Measurements from ENCODE around the gene EIF1AD. TPM values are rescaled to one million over a fixed set of nuclear protein-coding genes. Genes with fewer than 3 reads are reported as not detected.

EIF1AD gene
- total RNA-seq, 3 donors from 2014 or later (not counting 1 experiment from before 2014, with no cell fraction given): 49.9 to 74.2 (median 62.8) TPM

- H3K36me3 Mint-ChIP-seq: no peaks in the 10 kb centered on the region
- Histone ChIP-seq H3K27ac (ENCODE audit: low read length) (no peak overlapping the region), H3K4me1 (ENCODE audit: control insufficient read depth, insufficient read depth, low read length) (peaks cover 28% of the 10 kb centered on the region), H3K9me3 (ENCODE audit: control insufficient read depth, insufficient read depth, low read length) (no peaks in the 10 kb centered on the region), H3K36me3 (ENCODE audit: control insufficient read depth, insufficient read depth, low read length) (peaks cover 60% of the 10 kb centered on the region), H3K27me3 (ENCODE audit: control insufficient read depth, insufficient read depth, low read length) (no peaks in the 10 kb centered on the region), H3K4me3 (ENCODE audit: low read length) (no peak overlapping the region)
- ATAC-seq: no peak
- 98% methylated on average over 10 of the region's 10 CpGs for WGBS (ENCODE audit: insufficient coverage)
- no peaks in the 10 kb centered on the region for H3K9me3 Mint-ChIP-seq
- H3K4me3 Mint-ChIP-seq: no peak overlapping the region
- TF ChIP-seq CTCF (IDR thresholded peaks at IDR 0.05): no peak
- no peak for DNase-seq
- intact Hi-C loops (cut with micrococcal nuclease): loop anchor here (5.0 kb wide), 1 partner anchor 73 kb away; the partner anchor contains the start of gene CCDC85B
- H3K27ac Mint-ChIP-seq: no peak overlapping the region
- H3K4me1 Mint-ChIP-seq: peaks cover 24 to 52% of the 10 kb centered on the region in 2 donors
- no peaks in the 10 kb centered on the region for H3K27me3 Mint-ChIP-seq (ENCODE audit: low read depth in 2 of 2)
Observed at GRCh38 chr11:65964906-65965305, 37.1 kb downstream of the EIF1AD start.

DNA sequence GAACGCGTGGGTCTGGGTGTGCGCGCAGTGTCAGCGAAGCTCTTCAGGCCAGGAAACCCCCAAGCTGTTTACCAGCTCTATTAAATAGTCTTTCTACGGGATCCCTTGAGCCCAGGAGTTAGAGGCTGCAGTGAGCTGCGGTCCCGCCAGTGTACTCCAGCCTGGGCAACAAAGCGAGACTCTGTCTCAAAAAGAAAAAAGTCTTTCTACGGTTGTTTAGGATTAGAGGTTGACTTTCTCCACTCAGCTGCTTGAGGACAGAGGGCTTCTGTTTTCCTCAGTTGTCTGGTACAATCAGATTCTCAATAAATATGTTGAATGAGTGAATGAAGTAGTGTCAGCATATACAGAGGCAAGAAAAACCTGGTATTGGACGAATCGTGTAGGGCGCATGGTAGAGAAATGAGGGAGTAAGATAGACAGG, 39.8 kb downstream of the EIF1AD start:
- Histone ChIP-seq H3K27ac (ENCODE audit: low read length) (peak overlapping the region; percentile 59), H3K27me3 (ENCODE audit: control insufficient read depth, insufficient read depth, low read length) (no peaks in the 10 kb centered on the region), H3K4me3 (ENCODE audit: low read length) (peak overlapping the region; percentile 75), H3K36me3 (ENCODE audit: control insufficient read depth, insufficient read depth, low read length) (peaks cover 35% of the 10 kb centered on the region), H3K4me1 (ENCODE audit: control insufficient read depth, insufficient read depth, low read length) (peaks cover 33% of the 10 kb centered on the region), H3K9me3 (ENCODE audit: control insufficient read depth, insufficient read depth, low read length) (no peaks in the 10 kb centered on the region)
- no peak for ATAC-seq
- peak in 1 of 2 donors; percentile 78 for DNase-seq
- H3K4me3 Mint-ChIP-seq: peak overlapping the region; percentile 99
- no peaks in the 10 kb centered on the region for H3K36me3 Mint-ChIP-seq
- TF ChIP-seq CTCF (IDR thresholded peaks at IDR 0.05): no peak
- 6% methylated on average over 13 of the region's 13 CpGs for WGBS (ENCODE audit: insufficient coverage)
- peak overlapping the region; percentile 96 to 98 for H3K27ac Mint-ChIP-seq
- peaks cover 24 to 40% of the 10 kb centered on the region in 2 donors for H3K4me1 Mint-ChIP-seq
- H3K9me3 Mint-ChIP-seq: no peaks in the 10 kb centered on the region
- intact Hi-C loops (cut with micrococcal nuclease): loop anchor here (5.0 kb wide), 1 partner anchor 70 kb away; the partner anchor contains the start of gene CCDC85B
- no peaks in the 10 kb centered on the region for H3K27me3 Mint-ChIP-seq (ENCODE audit: low read depth in 2 of 2)

GRCh38 chr11:65961267-65962140, 40.5 kb downstream of the EIF1AD start, which contains the start of gene SART1:
TSS of gene SART1 (plus strand) at chr11:65961734. CDS start at chr11:65961781, 47 bp downstream.
- intact Hi-C loops (cut with micrococcal nuclease): loop anchor here (1.0 to 5.0 kb wide), 5 partner anchors 28 to 101 kb away; partner anchors contain the start of genes BANF1, C11orf68, CCDC85B and DRAP1
- H3K4me3 ChIP-seq (ENCODE audit: low read length): peak within 1 kb of the TSS; percentile 75
- H3K9me3 Mint-ChIP-seq: no peaks in the 10 kb centered on the region
- no peaks in the 10 kb centered on the region for H3K9me3 ChIP-seq (ENCODE audit: control insufficient read depth, insufficient read depth, low read length)
- TF ChIP-seq CTCF (IDR thresholded peaks at IDR 0.05): no peak
- peak within 1 kb of the TSS; percentile 93 for H3K27ac ChIP-seq (ENCODE audit: low read length)
- H3K27me3 Mint-ChIP-seq (ENCODE audit: low read depth in 2 of 2): no peaks in the 10 kb centered on the region
- H3K36me3 ChIP-seq (ENCODE audit: control insufficient read depth, insufficient read depth, low read length): peaks cover 28% of the 10 kb centered on the region
- H3K4me3 Mint-ChIP-seq: peak within 1 kb of the TSS; percentile 99
- DNase-seq (peak; percentile 90 to 99), ATAC-seq (peak; percentile 93 to 97 (median 95))
- no peaks in the 10 kb centered on the region for H3K27me3 ChIP-seq (ENCODE audit: control insufficient read depth, insufficient read depth, low read length)
- peak within 1 kb of the TSS; percentile 96 to 98 for H3K27ac Mint-ChIP-seq
- WGBS (ENCODE audit: insufficient coverage): under 1% methylated on average over 97 of the region's 97 CpGs
- H3K36me3 Mint-ChIP-seq: no peaks in the 10 kb centered on the region
- peaks cover 24 to 40% of the 10 kb centered on the region in 2 donors for H3K4me1 Mint-ChIP-seq
- peaks cover 40% of the 10 kb centered on the region for H3K4me1 ChIP-seq (ENCODE audit: control insufficient read depth, insufficient read depth, low read length)

Measured in natural killer cell (primary cell).